Fibroblast of pulmonary artery (primary cell): ENCODE measurements around the gene CCDC88C.

Experiments
- DNase-seq: peaks from one replicate; pipeline ENCODE4 v3.0.0-alpha.2; 2010; ENCODE audit warnings: low read depth
- H3K4me3 ChIP-seq: replicated peaks from 2 replicates; pipeline ENCODE4 v1.5.1; 2011; ENCODE audit warnings: low read depth, mild to moderate bottlenecking, control low read depth, low read length, moderate library complexity
- CTCF ChIP-seq: IDR thresholded peaks from 2 replicates; pipeline ENCODE4 v1.5.1; 2011; ENCODE audit warnings: mild to moderate bottlenecking, control low read depth, low read length, inconsistent platforms; ENCODE audit errors: missing control alignments

Gene CCDC88C

GRCh38 chr14:91337699-91338335 lies 79.8 kb downstream of the CCDC88C start:
- TF ChIP-seq CTCF, result no peak
- no peak overlapping the region for H3K4me3 ChIP-seq
- no peak for DNase-seq

DNA sequence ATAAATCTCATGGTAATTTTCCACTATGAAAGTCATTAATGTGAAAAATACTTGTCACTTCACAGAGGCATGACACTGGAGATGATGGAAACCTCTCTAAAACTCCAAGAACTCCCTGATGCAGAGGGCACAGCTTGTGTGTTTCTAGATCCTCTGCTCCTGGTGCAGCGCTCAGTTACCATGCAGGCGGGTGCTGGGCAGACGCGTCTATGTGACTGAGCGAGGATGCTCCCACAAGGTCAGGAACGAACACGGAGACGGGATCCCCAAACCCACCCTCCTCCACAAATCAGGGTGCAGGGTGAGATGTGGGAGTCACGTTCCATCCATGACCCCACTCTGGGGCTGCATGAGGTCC lies 81.5 kb downstream of the CCDC88C start:
- TF ChIP-seq CTCF, result no peak
- H3K4me3 ChIP-seq, result no peak overlapping the region
- no peak for DNase-seq

DNA sequence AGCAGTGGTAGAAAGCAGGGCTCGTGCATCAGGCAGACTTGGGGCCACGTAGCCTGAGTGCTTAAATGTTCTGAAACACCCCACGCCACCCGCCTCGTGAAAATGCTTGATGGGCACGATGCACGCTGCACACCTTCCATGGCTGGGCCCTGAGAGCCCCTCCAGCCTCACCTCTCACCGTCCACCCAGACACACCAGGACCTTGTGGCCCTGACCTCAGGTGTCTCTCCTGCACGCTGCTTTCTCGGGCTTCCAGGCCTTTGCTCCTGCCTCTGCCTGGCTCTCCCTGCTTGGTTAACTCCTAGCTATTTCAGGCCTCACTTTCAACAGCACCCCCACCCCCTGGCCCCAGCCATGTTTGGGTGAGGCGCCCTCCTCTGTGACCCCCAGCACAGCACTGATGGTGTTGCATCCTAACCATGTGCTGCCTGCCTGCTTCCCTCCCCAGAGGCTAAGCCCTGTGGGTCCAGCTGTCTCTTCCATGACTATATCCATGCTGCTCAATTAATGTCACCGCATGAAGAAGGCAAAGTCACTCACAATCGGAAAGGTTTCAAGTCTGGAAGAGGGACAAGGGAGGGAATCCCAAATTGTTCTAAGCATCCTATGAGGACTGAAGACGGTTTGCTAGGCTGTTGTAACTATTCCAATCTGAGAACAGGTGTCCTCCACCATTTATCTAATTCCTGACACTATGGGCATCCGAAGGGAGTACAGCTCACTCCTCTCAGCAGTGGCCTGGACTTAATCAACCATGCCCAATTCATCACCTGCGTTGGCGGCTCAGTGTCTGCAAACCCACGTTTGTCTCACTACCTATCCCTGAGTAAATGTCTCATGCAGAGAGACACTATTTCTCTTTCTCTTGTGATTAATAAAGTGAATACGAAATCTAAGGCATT lies 82.2 kb downstream of the CCDC88C start:
- TF ChIP-seq CTCF, result no peak
- H3K4me3 ChIP-seq, result no peak overlapping the region
- DNase-seq, result no peak

GRCh38 chr14:91333650-91334039 lies 84.0 kb downstream of the CCDC88C start:
- H3K4me3 ChIP-seq, result no peak overlapping the region
- no peak for DNase-seq
- TF ChIP-seq CTCF, result no peak

- no peak for TF ChIP-seq CTCF
- no peak overlapping the region for H3K4me3 ChIP-seq
- DNase-seq, result no peak
These were observed 84.5 kb downstream of the CCDC88C start for GRCh38 chr14:91332986-91333649.

GRCh38 chr14:91332171-91332985 lies 85.2 kb downstream of the CCDC88C start:
- DNase-seq, result no peak
- H3K4me3 ChIP-seq, result no peak overlapping the region
- TF ChIP-seq CTCF, result no peak
